ENCODE data around the gene ZBTB17. TPM values are rescaled to one million over a fixed set of nuclear protein-coding genes. Genes with fewer than 3 reads are reported as not detected.
"Not testable (repeated sequence)": the region's sequence is repeated elsewhere in the genome, so short reads cannot be mapped to it uniquely, and the experiment has no call there.

ZBTB17 gene
- total and polyA plus RNA-seq, 2 experiments from 2014 or later = 21.9 to 26.6 TPM

GRCh38 chr1:15895233-15895632, 80.7 kb downstream of the ZBTB17 start (continued):
- no peak for TF ChIP-seq ZNF462 (CRISPR knock-in tag; IDR thresholded peaks at IDR 0.05)
- no peak for TF ChIP-seq ETS1 (IDR thresholded peaks at IDR 0.05)
- TF ChIP-seq JUNB (IDR thresholded peaks at IDR 0.05; ENCODE audit: unreplicated experiment) = no peak

- H3K4me1 Mint-ChIP-seq, ATAC-seq: not testable (repeated sequence)
- peaks cover 100% of the 10 kb centered on the region for H3K79me2 ChIP-seq (replicated peaks; ENCODE audit: insufficient read depth)
Measured at GRCh38 chr1:15892857-15893599, 82.9 kb downstream of the ZBTB17 start.

More at GRCh38 chr1:15892857-15893599, 82.9 kb downstream of the ZBTB17 start:
- H3K36me3 ChIP-seq (ENCODE audit: insufficient read depth); H3K4me2 ChIP-seq; H3F3A ChIP-seq (replicated peaks; ENCODE audit: low read depth); H3K4me1 ChIP-seq (ENCODE audit: insufficient read depth); H4K20me1 ChIP-seq (replicated peaks; ENCODE audit: insufficient read depth); H3K9me3 Mint-ChIP-seq; H3K27me3 Mint-ChIP-seq (ENCODE audit: insufficient read depth, low read depth, poor library complexity); H3K27me3 ChIP-seq (ENCODE audit: insufficient read depth); H3K9me2 ChIP-seq (ENCODE audit: insufficient read depth); H3K4me3 ChIP-seq; H3K4me3 Mint-ChIP-seq; DNase-seq (ENCODE audit: low spot score); H2AFZ ChIP-seq: not testable (repeated sequence)
- peaks cover 11% of the 10 kb centered on the region; the same call in 2 of the 3 replicates for H3K36me3 Mint-ChIP-seq (ENCODE audit: low read depth)
- H3K27ac Mint-ChIP-seq = peak overlapping the region; percentile 90
- peak overlapping the region; percentile 47 for H3K27ac ChIP-seq (ENCODE audit: low read depth)

Small RNA genes lying within 50 kb of the gene (small RNA-seq; reads per million reads assigned to genes)
- gene AL034555.1 (ENCODE audit: low replicate concordance) (not detected), gene AL355994.1 (ENCODE audit: low replicate concordance) (not detected), gene AL355994.5 (ENCODE audit: low replicate concordance) (not detected)

Other genes with a start within 250 kb of the ZBTB17 start
- 0.27 and 3.5 TPM in 2 replicates for gene SLC25A34, start 239.8 kb downstream of the ZBTB17 start, total RNA-seq (2014; rRNA removed; shearing (Covaris generic))
- 0.11 and 0.16 TPM in 2 replicates for gene SLC25A34, start 239.8 kb downstream of the ZBTB17 start, polyA plus RNA-seq (2016; fragmentation: Nextera tagmentation; extraction: Ambion mirVana)
- gene TMEM82, start 233.6 kb downstream of the ZBTB17 start, total RNA-seq (2014; rRNA removed; shearing (Covaris generic)) = not detected in 2 replicates
- 0.42 TPM in 1 of 2 replicates, not detected in the other for gene TMEM82, start 233.6 kb downstream of the ZBTB17 start, polyA plus RNA-seq (2016; fragmentation: Nextera tagmentation; extraction: Ambion mirVana)
- gene FBLIM1, start 217.3 kb downstream of the ZBTB17 start, total RNA-seq (2014; rRNA removed; shearing (Covaris generic)) = 69.1 and 81.7 TPM in 2 replicates
- gene FBLIM1, start 217.3 kb downstream of the ZBTB17 start, polyA plus RNA-seq (2016; fragmentation: Nextera tagmentation; extraction: Ambion mirVana) = 40.2 and 41.7 TPM in 2 replicates
- 2.3 and 3.9 TPM in 2 replicates for gene UQCRHL, start 168.5 kb downstream of the ZBTB17 start, total RNA-seq (2014; rRNA removed; shearing (Covaris generic))
- 3.0 and 3.6 TPM in 2 replicates for gene UQCRHL, start 168.5 kb downstream of the ZBTB17 start, polyA plus RNA-seq (2016; fragmentation: Nextera tagmentation; extraction: Ambion mirVana)
- 28.5 and 43.6 TPM in 2 replicates for gene SPEN, start 128.4 kb downstream of the ZBTB17 start, total RNA-seq (2014; rRNA removed; shearing (Covaris generic))
- gene SPEN, start 128.4 kb downstream of the ZBTB17 start, polyA plus RNA-seq (2016; fragmentation: Nextera tagmentation; extraction: Ambion mirVana) = 11.4 and 14.9 TPM in 2 replicates
- 0.43 TPM in 1 of 2 replicates, not detected in the other for gene SRARP, start 28.1 kb upstream of the ZBTB17 start, total RNA-seq (2014; rRNA removed; shearing (Covaris generic))
- not detected in 2 replicates for gene SRARP, start 28.1 kb upstream of the ZBTB17 start, polyA plus RNA-seq (2016; fragmentation: Nextera tagmentation; extraction: Ambion mirVana)
- gene HSPB7, start 41.9 kb upstream of the ZBTB17 start, total RNA-seq (2014; rRNA removed; shearing (Covaris generic)) = not detected in 2 replicates
- 0.13 and 0.97 TPM in 2 replicates for gene HSPB7, start 41.9 kb upstream of the ZBTB17 start, polyA plus RNA-seq (2016; fragmentation: Nextera tagmentation; extraction: Ambion mirVana)
- 0.59 TPM in 1 of 2 replicates, not detected in the other for gene CLCNKA, start 45.9 kb upstream of the ZBTB17 start, total RNA-seq (2014; rRNA removed; shearing (Covaris generic))
- 0.50 and 0.76 TPM in 2 replicates for gene CLCNKA, start 45.9 kb upstream of the ZBTB17 start, polyA plus RNA-seq (2016; fragmentation: Nextera tagmentation; extraction: Ambion mirVana)
- gene CLCNKB, start 67.7 kb upstream of the ZBTB17 start, total RNA-seq (2014; rRNA removed; shearing (Covaris generic)) = 1.2 and 1.3 TPM in 2 replicates
- gene CLCNKB, start 67.7 kb upstream of the ZBTB17 start, polyA plus RNA-seq (2016; fragmentation: Nextera tagmentation; extraction: Ambion mirVana) = 1.6 and 1.9 TPM in 2 replicates
- 0.74 and 1.3 TPM in 2 replicates for gene FAM131C, start 97.5 kb upstream of the ZBTB17 start, total RNA-seq (2014; rRNA removed; shearing (Covaris generic))
- 0.71 and 0.87 TPM in 2 replicates for gene FAM131C, start 97.5 kb upstream of the ZBTB17 start, polyA plus RNA-seq (2016; fragmentation: Nextera tagmentation; extraction: Ambion mirVana)
- 35.0 and 51.2 TPM in 2 replicates for gene EPHA2, start 180.0 kb upstream of the ZBTB17 start, total RNA-seq (2014; rRNA removed; shearing (Covaris generic))
- 7.5 and 8.5 TPM in 2 replicates for gene EPHA2, start 180.0 kb upstream of the ZBTB17 start, polyA plus RNA-seq (2016; fragmentation: Nextera tagmentation; extraction: Ambion mirVana)
- gene ARHGEF19, start 236.6 kb upstream of the ZBTB17 start, total RNA-seq (2014; rRNA removed; shearing (Covaris generic)) = 37.5 and 46.4 TPM in 2 replicates
- 19.5 and 22.5 TPM in 2 replicates for gene ARHGEF19, start 236.6 kb upstream of the ZBTB17 start, polyA plus RNA-seq (2016; fragmentation: Nextera tagmentation; extraction: Ambion mirVana)

All from GM23338 (cell line).